ENCODE data around the gene REPS1. TPM values are rescaled to one million over a fixed set of nuclear protein-coding genes. Genes with fewer than 3 reads are reported as not detected.
A peak's percentile ranks its signal among the peaks of the same experiment; 100 is the strongest.
"Not testable (repeated sequence)": the region's sequence is repeated elsewhere in the genome, so short reads cannot be mapped to it uniquely, and the experiment has no call there.

Gene REPS1, protein sequence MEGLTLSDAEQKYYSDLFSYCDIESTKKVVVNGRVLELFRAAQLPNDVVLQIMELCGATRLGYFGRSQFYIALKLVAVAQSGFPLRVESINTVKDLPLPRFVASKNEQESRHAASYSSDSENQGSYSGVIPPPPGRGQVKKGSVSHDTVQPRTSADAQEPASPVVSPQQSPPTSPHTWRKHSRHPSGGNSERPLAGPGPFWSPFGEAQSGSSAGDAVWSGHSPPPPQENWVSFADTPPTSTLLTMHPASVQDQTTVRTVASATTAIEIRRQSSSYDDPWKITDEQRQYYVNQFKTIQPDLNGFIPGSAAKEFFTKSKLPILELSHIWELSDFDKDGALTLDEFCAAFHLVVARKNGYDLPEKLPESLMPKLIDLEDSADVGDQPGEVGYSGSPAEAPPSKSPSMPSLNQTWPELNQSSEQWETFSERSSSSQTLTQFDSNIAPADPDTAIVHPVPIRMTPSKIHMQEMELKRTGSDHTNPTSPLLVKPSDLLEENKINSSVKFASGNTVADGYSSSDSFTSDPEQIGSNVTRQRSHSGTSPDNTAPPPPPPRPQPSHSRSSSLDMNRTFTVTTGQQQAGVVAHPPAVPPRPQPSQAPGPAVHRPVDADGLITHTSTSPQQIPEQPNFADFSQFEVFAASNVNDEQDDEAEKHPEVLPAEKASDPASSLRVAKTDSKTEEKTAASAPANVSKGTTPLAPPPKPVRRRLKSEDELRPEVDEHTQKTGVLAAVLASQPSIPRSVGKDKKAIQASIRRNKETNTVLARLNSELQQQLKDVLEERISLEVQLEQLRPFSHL
- 28.3 TPM for polyA plus RNA-seq (2012; ENCODE audit: low read depth, missing spikeins)

DNA sequence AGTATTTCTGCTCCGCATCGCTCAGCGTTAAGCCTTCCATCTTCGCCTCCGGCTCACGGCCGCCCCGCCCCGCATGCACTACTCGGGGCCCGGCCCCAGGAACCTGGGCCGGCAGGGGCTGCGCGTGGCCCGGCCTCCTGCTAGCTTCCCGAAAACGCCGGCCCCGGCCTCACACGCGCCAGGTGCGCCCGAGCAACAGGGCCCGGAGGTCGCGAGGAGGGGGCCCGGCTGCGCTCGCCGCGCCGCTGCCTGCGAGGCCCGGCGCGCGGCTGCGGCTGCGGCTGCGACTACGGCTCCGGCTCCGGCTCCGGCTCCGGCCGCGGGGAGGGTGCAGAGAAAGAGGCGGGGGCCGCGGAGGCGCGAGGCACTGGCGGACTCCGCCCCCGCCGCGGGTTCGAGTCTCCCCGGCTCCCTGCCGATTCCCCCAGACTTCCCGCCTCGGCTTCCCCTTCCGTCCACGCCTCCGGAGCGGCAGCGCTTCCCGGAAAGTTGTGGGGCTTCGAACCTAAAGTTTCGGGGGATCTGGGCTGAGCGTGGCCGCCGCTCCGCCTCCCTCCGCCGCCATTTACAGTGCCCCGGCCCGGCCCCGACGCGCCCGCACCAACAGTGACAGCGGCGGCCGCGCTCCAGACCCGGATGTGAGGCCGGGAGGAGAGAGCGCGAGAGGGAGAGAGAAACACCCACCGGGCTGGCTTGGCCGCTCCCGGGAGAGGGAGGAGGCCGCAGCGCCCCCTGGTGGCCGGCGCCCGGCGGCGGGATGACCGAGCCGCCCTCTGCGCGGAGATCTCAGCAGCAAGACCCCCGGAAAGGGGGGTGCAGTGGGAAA, at the start of gene REPS1:
Gene REPS1, minus strand, starts transcription at position 611 of the 826 bp plus-strand sequence. Its CDS starts 571 bp downstream, at position 40.
- peak; percentile 90 for FAIRE-seq
- peak; percentile 92 for DNase-seq (ENCODE audit: insufficient read length, low spot score)
- TF ChIP-seq PAX5 (IDR thresholded peaks at IDR 0.05; ENCODE audit: insufficient read depth, low read length, severe bottlenecking) (no peak), SPI1 (IDR thresholded peaks at IDR 0.05; ENCODE audit: low read depth, low read length) (no peak), POLR2A (IDR thresholded peaks at IDR 0.05; ENCODE audit: low read depth, low read length) (peak; percentile 63), POU2F2 (IDR thresholded peaks at IDR 0.05; ENCODE audit: low read depth, low read length) (no peak), TAF1 (IDR thresholded peaks at IDR 0.05; ENCODE audit: low read depth, low read length) (peak; percentile 78), POLR2AphosphoS5 (IDR thresholded peaks at IDR 0.05; ENCODE audit: low read depth, low read length) (peak; percentile 63; the same call in 1 of the 2 replicates)

DNA sequence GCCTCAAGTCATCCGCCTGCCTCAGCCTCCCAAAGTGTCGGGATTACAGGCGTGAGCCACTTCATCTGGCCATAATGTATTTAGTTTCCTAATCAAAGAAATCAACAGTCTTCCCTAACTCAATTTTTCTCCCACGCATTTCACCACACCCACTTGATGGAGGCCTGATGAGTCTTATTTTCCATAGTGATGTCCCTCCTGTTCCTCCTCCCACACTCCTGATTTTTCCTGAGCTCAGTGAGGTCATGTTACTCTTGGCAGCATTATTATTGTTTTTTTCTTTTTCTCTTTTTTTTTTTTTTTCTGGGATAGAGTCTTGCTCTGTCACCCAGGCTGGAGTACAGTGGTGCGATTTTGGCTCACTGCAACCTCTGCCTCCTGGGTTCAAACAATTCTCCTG, 49.4 kb upstream of the REPS1 start:
- DNase-seq (ENCODE audit: insufficient read length, low spot score), result no peak
- no peak for FAIRE-seq
- TF ChIP-seq SPI1 (IDR thresholded peaks at IDR 0.05; ENCODE audit: low read depth, low read length), result no peak
- TF ChIP-seq POLR2A (IDR thresholded peaks at IDR 0.05; ENCODE audit: low read depth, low read length), result no peak
- no peak for TF ChIP-seq POLR2AphosphoS5 (IDR thresholded peaks at IDR 0.05; ENCODE audit: low read depth, low read length)
- TF ChIP-seq POU2F2 (IDR thresholded peaks at IDR 0.05; ENCODE audit: low read depth, low read length), result no peak
- no peak for TF ChIP-seq TAF1 (IDR thresholded peaks at IDR 0.05; ENCODE audit: low read depth, low read length)
- no peak for TF ChIP-seq PAX5 (IDR thresholded peaks at IDR 0.05; ENCODE audit: insufficient read depth, low read length, severe bottlenecking)

DNA sequence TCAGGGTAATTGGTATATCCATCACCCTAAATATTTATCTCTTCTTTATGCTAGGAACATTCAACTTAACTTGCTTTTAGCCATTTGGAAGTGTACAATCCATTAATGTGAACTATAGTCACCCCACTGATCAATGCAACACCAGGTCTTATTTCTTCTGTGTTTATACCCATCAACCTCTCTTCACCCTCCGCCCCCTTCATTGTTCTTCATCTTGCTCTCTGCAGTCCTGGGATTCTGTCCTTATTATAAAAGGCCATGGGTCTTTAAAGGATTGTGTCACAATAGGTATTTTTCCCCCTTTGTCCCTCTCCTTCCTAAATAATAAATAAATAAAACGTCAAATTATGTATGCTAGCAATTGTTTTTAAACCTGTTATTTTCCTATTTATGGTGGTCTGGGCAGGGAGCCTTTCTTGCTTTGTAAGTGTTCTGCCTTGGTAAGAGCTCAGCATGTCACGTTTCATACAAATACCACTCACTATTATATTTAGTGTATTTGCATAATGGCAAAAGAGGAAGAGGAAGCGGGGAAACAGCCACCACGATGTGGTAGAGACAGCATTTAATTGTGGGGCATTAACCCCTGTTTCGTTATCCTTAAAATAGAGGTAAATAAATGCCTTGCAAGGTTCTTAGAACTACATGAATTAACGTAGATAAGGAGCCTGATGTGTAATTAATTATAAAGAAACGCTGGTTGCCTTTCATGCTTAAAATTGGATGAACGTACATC, 42.3 kb upstream of the REPS1 start:
- DNase-seq (ENCODE audit: insufficient read length, low spot score) (peak; percentile 38), FAIRE-seq (no peak)
- TF ChIP-seq POU2F2 (IDR thresholded peaks at IDR 0.05; ENCODE audit: low read depth, low read length) (peak; percentile 92), PAX5 (IDR thresholded peaks at IDR 0.05; ENCODE audit: insufficient read depth, low read length, severe bottlenecking) (no peak), SPI1 (IDR thresholded peaks at IDR 0.05; ENCODE audit: low read depth, low read length) (peak; percentile 95)

DNA sequence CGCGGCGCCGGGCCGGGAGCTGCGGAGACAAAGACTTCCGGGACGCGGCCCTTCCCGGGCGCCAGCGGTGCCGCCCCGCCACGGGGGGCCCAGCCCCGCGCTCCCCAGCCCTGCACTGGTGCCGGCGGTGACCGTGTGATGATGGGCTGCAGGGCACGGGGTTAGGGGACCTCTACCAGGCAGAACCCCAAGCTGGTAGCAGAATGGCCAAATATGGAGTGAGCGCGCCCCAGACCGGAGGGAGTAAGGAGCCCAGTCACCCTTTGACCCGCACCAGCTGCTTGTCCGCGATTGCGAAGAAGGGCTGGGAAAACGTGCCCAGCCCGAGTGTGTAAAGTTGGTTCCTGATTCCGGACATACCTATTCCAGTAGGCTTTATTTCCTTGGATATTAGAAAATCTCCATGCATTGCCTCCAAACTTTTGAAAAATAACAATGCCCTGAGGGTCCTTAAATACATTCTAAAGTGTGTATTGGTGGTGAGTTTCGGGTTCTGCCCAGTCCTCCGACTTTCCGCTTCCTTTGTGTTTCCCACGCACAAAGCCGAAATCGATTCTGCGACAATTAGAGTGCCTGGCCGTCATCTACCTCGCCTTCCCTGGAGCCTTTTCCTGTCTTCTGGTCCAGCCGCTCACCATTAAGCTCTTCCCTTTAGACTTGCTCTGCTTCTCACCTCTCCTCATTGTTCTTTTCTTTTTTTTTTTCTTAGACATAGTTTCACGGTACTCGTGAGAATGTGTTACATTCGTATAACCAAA, 41.6 kb upstream of the REPS1 start:
- no peak for DNase-seq (ENCODE audit: insufficient read length, low spot score)
- FAIRE-seq, result no peak

DNA sequence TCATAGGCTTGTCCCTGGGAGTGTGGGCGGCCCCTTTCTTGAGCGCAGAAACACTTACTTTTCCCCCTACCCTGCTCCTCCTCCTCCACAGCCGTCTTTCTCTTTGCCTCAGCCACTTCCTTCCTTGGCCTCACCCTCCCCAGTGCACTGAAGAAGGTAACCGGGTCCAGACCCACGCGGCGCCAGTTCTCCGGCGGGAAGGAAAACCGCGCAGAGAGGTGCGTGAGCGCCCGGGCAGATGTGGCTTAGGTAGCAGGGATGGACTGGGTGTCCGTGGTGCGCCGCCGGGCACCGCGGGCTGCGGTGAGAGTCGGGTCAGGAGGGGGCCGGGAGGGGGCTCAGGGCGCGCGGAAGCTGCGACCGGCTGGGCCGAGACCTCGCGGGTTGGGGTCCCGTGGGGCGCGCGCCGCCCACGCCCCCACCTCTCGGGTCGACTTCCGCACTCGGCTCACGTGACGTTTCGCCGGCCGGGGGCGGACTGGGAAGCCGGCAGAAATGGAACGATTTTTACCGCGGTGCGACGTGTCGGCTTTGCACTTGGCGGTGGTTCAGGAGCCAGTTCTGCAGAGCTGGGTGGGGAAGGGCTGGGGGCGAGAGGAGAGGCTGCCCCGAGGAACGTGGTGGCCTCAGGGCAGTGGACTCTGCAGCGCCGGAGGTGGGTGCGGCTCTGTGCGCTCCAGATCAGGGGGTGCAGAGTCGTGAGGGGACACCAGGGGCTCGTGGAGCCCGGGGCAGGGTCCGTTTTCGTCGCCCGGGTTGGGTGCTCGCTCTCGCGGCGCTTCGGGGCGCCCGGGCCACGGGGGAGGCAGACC, 40.8 kb upstream of the REPS1 start, which contains the start of gene ABRACL:
Gene ABRACL, plus strand, starts transcription at position 88 of the 812 bp plus-strand sequence. CDS start 5,416 bp downstream, outside the sequence.
- DNase-seq (ENCODE audit: insufficient read length, low spot score) (peak; percentile 55), FAIRE-seq (peak; percentile 92)
- TF ChIP-seq PAX5 (IDR thresholded peaks at IDR 0.05; ENCODE audit: insufficient read depth, low read length, severe bottlenecking) (no peak), SPI1 (IDR thresholded peaks at IDR 0.05; ENCODE audit: low read depth, low read length) (peak; percentile 69), POU2F2 (IDR thresholded peaks at IDR 0.05; ENCODE audit: low read depth, low read length) (0 out of 2 replicates have a peak, but pooled peaks have one; percentile 42), POLR2AphosphoS5 (IDR thresholded peaks at IDR 0.05; ENCODE audit: low read depth, low read length) (peak; percentile 87), POLR2A (IDR thresholded peaks at IDR 0.05; ENCODE audit: low read depth, low read length) (peak; percentile 82), TAF1 (IDR thresholded peaks at IDR 0.05; ENCODE audit: low read depth, low read length) (peak; percentile 52; the same call in 1 of the 2 replicates)

More for the DNA sequence above, 41.6 kb upstream of the REPS1 start:
- TF ChIP-seq POLR2A (IDR thresholded peaks at IDR 0.05; ENCODE audit: low read depth, low read length) (no peak), POLR2AphosphoS5 (IDR thresholded peaks at IDR 0.05; ENCODE audit: low read depth, low read length) (0 out of 2 replicates have a peak, but pooled peaks have one; percentile 29)

DNA sequence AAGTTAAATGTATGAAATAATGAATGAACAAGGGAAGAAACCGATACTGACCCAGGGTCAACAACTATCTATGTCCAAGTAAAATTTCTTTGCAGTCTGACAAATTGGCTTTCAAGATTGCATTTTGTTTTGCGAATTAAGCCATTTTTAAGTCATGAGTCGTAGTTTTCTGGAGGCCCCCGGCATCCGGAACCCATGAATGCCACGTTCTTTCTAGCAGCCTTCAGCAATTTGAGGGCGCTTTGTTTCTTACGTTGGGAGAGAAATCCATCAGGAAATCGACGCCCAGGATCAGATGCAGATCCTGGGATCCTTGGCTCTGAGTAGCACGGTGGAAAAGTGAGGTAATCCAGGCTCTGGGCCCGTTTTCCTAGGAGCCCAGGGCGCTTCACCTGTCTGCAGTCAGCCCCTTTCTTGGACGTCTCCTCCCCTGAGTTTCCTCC, 40.2 kb upstream of the REPS1 start:
- FAIRE-seq, result no peak
- no peak for TF ChIP-seq POLR2AphosphoS5 (IDR thresholded peaks at IDR 0.05; ENCODE audit: low read depth, low read length)
- no peak for TF ChIP-seq POLR2A (IDR thresholded peaks at IDR 0.05; ENCODE audit: low read depth, low read length)
- no peak for TF ChIP-seq SPI1 (IDR thresholded peaks at IDR 0.05; ENCODE audit: low read depth, low read length)
- no peak for TF ChIP-seq TAF1 (IDR thresholded peaks at IDR 0.05; ENCODE audit: low read depth, low read length)
- TF ChIP-seq PAX5 (IDR thresholded peaks at IDR 0.05; ENCODE audit: insufficient read depth, low read length, severe bottlenecking), result no peak
- no peak for TF ChIP-seq POU2F2 (IDR thresholded peaks at IDR 0.05; ENCODE audit: low read depth, low read length)
- DNase-seq (ENCODE audit: insufficient read length, low spot score), result no peak

DNA sequence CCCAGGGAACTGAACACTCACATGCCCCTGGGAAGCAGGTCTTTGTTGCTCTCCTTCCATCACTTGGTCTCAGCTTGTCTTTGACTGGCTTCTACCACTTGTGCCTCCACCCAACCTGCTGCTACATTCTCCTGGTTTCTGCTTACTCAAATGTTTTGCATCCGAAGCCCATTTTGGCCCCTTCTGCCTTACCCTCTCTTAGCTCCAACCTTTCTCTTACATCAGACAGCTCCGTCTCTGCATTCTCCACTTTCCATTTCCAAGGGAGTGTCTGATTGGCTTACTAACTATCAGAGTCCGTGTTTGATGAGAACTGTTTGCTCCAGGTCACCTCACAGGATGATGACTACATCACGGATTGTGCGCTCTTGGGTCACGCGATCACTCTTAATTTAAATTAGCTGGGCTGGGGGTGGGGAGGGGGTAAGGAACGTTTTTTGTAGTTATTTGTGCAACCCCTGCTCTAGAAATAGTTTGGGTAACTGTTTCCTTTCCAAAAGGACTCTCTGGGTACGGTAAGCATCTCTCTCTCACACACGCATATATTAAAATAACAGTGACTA, 39.6 kb upstream of the REPS1 start:
- FAIRE-seq (peak; percentile 94), DNase-seq (ENCODE audit: insufficient read length, low spot score) (no peak)
- no peak for TF ChIP-seq SPI1 (IDR thresholded peaks at IDR 0.05; ENCODE audit: low read depth, low read length)
- 0 out of 2 replicates have a peak, but pooled peaks have one; percentile 11 for TF ChIP-seq TAF1 (IDR thresholded peaks at IDR 0.05; ENCODE audit: low read depth, low read length)
- TF ChIP-seq POLR2A (IDR thresholded peaks at IDR 0.05; ENCODE audit: low read depth, low read length), result no peak; the same call in 1 of the 2 replicates
- no peak for TF ChIP-seq PAX5 (IDR thresholded peaks at IDR 0.05; ENCODE audit: insufficient read depth, low read length, severe bottlenecking)
- peak; percentile 61; the same call in 1 of the 2 replicates for TF ChIP-seq POU2F2 (IDR thresholded peaks at IDR 0.05; ENCODE audit: low read depth, low read length)
- TF ChIP-seq POLR2AphosphoS5 (IDR thresholded peaks at IDR 0.05; ENCODE audit: low read depth, low read length), result 0 out of 2 replicates have a peak, but pooled peaks have one; percentile 59

DNA sequence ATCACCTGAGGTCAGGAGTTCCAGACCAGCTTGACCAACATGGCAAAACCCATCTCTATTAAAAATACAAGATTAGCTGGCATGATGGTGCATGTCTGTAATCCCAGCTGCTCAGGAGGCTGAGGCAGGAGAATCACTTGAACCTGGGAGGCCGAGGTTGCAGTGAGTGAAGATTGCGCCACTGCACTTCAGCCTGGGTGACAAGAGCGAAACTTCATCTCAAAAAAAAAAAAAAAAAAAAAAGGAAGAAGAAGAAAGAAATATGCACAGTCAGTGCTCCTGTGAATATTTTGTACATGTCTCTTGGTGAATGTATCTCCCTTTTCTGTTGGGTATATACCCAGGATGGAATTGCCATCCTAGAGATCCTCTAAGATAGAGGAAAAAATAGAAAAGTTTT, 37.4 kb upstream of the REPS1 start:
- not testable (repeated sequence) for DNase-seq (ENCODE audit: insufficient read length, low spot score); FAIRE-seq

Data from GM12891 (cell line).